B cell (primary cell): ENCODE measurements around the gene PAX3. TPM values are rescaled to one million over a fixed set of nuclear protein-coding genes. Genes with fewer than 3 reads are reported as not detected.

Experiments used
- ATAC-seq: fragments of 200-7000 bp; cut with Tn5 transposase; one replicate; pipeline ENCODE4 v1.10.0; 2021; ENCODE audit warnings: low read depth, mild to moderate bottlenecking, moderate number of reproducible peaks, moderate library complexity
- CTCF ChIA-PET: fragments of 350-600 bp; sonication (Branson Sonifier 250); formaldehyde crosslinking; loops from one replicate; lab custom pipeline; 2021; ENCODE audit warnings: antibody characterized with exemption, inconsistent platforms; lab: Charles Lee
- POLR2A ChIA-PET: fragments of 350-600 bp; sonication (Branson Sonifier 250); formaldehyde crosslinking; loops from one replicate; lab custom pipeline; 2021; ENCODE audit warnings: antibody characterized with exemption; lab: Charles Lee
- DNase-seq: peaks from one replicate; pipeline ENCODE4 v3.0.0; 2013
- H2AFZ ChIP-seq: 2 replicates; pipeline ENCODE4 v1.6.1; 2012; ENCODE audit warnings: mild to moderate bottlenecking, low read depth, low read length; ENCODE audit not compliant: insufficient read depth, poor library complexity, severe bottlenecking
- H3K27ac ChIP-seq, 2 donors: 1 replicate in 1 of 2; 2 replicates in 1 of 2; pipeline ENCODE4 v1.5.1; 2012 to 2013; ENCODE audit warnings: low read length in 2 of 2, mild to moderate bottlenecking in 2 of 2, moderate library complexity in 1 of 2
- H3K27me3 ChIP-seq, 4 experiments: fragments of 200-600 bp in 1 of 4; sonication (generic) in 1 of 4; replicated peaks in 1 of 4; 1 replicate in 2 of 4; 2 replicates in 2 of 4; pipeline versions ENCODE4 v1.6.1 to v1.7.0; 2013 to 2016; ENCODE audit warnings: low read length in 3 of 4, mild to moderate bottlenecking in 2 of 4, mixed read lengths in 1 of 4, moderate library complexity in 1 of 4; ENCODE audit not compliant: insufficient read depth in 4 of 4, control insufficient read depth in 3 of 4; ENCODE audit errors: control extremely low read depth in 1 of 4
- H3K36me3 ChIP-seq, 2 experiments: replicated peaks in 1 of 2; 1 replicate in 1 of 2; 2 replicates in 1 of 2; pipeline versions ENCODE4 v1.6.1 to v1.7.1; 2013; ENCODE audit warnings: low read length in 1 of 2; ENCODE audit not compliant: insufficient read depth in 2 of 2, control insufficient read depth in 1 of 2; ENCODE audit errors: control extremely low read depth in 1 of 2, extremely low read depth in 1 of 2
- H3K4me1 ChIP-seq, 2 donors: fragments of 200-600 bp in 1 of 2; sonication (generic) in 1 of 2; 1 replicate in 1 of 2; 2 replicates in 1 of 2; pipeline versions ENCODE4 v1.5.1 to v1.6.1; 2013 to 2017; ENCODE audit warnings: low read length in 2 of 2; ENCODE audit not compliant: control insufficient read depth in 2 of 2, insufficient read depth in 2 of 2
- H3K4me2 ChIP-seq: replicated peaks from 2 replicates; pipeline ENCODE3; 2012; ENCODE audit warnings: mild to moderate bottlenecking, low read depth, low read length; ENCODE audit not compliant: poor library complexity, severe bottlenecking
- H3K4me3 ChIP-seq, 5 experiments: fragments of 200-600 bp in 1 of 5; sonication (generic) in 1 of 5; 1 replicate in 3 of 5; 2 replicates in 2 of 5; pipeline versions ENCODE4 v1.5.1 to v1.7.0; 2011 to 2016; ENCODE audit warnings: low read length in 4 of 5, mild to moderate bottlenecking in 4 of 5, low read depth in 2 of 5, control low read depth in 1 of 5, moderate library complexity in 1 of 5; ENCODE audit not compliant: insufficient read depth in 1 of 5; ENCODE audit errors: control extremely low read depth in 1 of 5, extremely low read depth in 1 of 5
- H3K79me2 ChIP-seq: fragments of 200-600 bp; sonication (generic); one replicate; pipeline ENCODE4 v1.6.0; 2016; ENCODE audit warnings: low read length; ENCODE audit not compliant: control insufficient read depth, insufficient read depth
- H3K9ac ChIP-seq: fragments of 200-600 bp; sonication (generic); 2 replicates; pipeline ENCODE4 v1.6.1; 2017; ENCODE audit warnings: mild to moderate bottlenecking, low read length, moderate library complexity
- H3K9me3 ChIP-seq, 3 donors: one replicate each; pipeline versions ENCODE4 v1.6.1 to v1.7.1; 2013; ENCODE audit warnings: low read length in 2 of 3; ENCODE audit not compliant: control insufficient read depth in 2 of 3, insufficient read depth in 1 of 3; ENCODE audit errors: control extremely low read depth in 1 of 3
- H4K20me1 ChIP-seq: 2 replicates; pipeline ENCODE4 v1.6.0; 2012; ENCODE audit warnings: mild to moderate bottlenecking, low read length; ENCODE audit not compliant: insufficient read depth, control insufficient read depth, poor library complexity, severe bottlenecking
- H3K27ac Mint-ChIP-seq: one replicate; pipeline ENCODE4 v1.8.0; 2021; ENCODE audit warnings: mixed read lengths
- H3K27me3 Mint-ChIP-seq: one replicate; pipeline ENCODE4 v1.8.0; 2021; ENCODE audit warnings: mixed read lengths
- H3K4me1 Mint-ChIP-seq: one replicate; pipeline ENCODE4 v1.8.0; 2021; ENCODE audit warnings: mixed read lengths
- H3K4me3 Mint-ChIP-seq: one replicate; pipeline ENCODE4 v1.8.0; 2021; ENCODE audit warnings: mixed read lengths
- H3K9me3 Mint-ChIP-seq: one replicate; pipeline ENCODE4 v1.8.0; 2022; ENCODE audit warnings: mixed read lengths; ENCODE audit not compliant: insufficient read depth
- EZH2 ChIP-seq: IDR thresholded peaks from 2 replicates; pipeline ENCODE4 v1.6.1; 2012; ENCODE audit warnings: borderline replicate concordance, low read depth, mild to moderate bottlenecking, moderate library complexity, low read length; ENCODE audit not compliant: insufficient read depth, poor library complexity, severe bottlenecking
- WGBS: methylation state at CpG from one replicate; pipeline ENCODE4 v1.1.5; 2013; ENCODE audit warnings: missing lambda C conversion rate; ENCODE audit not compliant: insufficient coverage; 5-methylcytosine and 5-hydroxymethylcytosine counted together
- intact Hi-C: fragments of 100-400 bp; cut with micrococcal nuclease; formaldehyde crosslinking; loops from one replicate; pipeline ENCODE4 v1.10.0; 2022
- polyA plus RNA-seq: library from polyadenylated mRNA; depleted of rRNA; stranded (reverse); fragments of >200 nt; gene quantifications from 2 replicates; pipeline ENCODE4 v1.2.3, GENCODE V29; 2012
- total RNA-seq, 2 donors: library from RNA; stranded (reverse); fragments of 120-200 nt in 1 of 2; gene quantifications; 1 replicate in 1 of 2; 2 replicates in 1 of 2; pipeline versions ENCODE4 v1.2.3 to v1.2.4, GENCODE V29; 2013 to 2022
- TF ChIP-seq, protein P1 (sequence below): fragments of 200-600 bp; IDR thresholded peaks from one replicate; pipeline ENCODE4 v1.8.0; 2022; ENCODE audit warnings: antibody characterized with exemption, mild to moderate bottlenecking

Gene PAX3
- total and polyA plus RNA-seq, 2 donors (not counting 1 experiment from before 2014, with no cell fraction given), result not detected

DNA sequence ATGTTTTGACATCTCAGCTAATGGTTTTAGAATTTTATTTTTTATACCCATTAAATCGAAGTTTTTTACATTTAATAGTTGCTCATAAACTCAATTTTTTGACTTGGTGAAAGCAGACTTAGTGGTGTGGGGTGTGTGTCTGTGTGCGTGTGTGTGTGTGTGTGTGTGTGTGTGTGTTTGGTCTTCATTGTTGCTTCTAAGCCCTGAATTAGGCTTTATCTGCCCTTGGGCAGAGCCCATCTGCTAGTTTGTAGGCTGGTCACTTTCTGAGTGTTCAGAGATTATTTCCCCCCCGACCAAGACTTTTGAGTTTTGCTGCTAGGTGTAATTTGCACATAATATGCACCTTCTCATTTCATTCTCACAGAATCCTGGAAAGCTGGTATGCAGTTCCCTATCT, 14.3 kb downstream of the PAX3 start:
- H3K79me2 ChIP-seq, result no peaks in the 10 kb centered on the region
- Mint-ChIP-seq H3K9me3 (no peaks in the 10 kb centered on the region), H3K4me3 (no peak overlapping the region), H3K4me1 (no peaks in the 10 kb centered on the region), H3K27ac (no peak overlapping the region), H3K27me3 (peaks cover 56% of the 10 kb centered on the region)
- intact Hi-C loops, result no loop called here
- no peak overlapping the region for H3K27ac ChIP-seq
- peaks cover 2 to 4% (median 3%) of the 10 kb centered on the region in 3 donors for H3K9me3 ChIP-seq
- H3K36me3 ChIP-seq, result no peaks in the 10 kb centered on the region
- ChIA-PET CTCF (no interaction called here), POLR2A (no interaction called here)
- 83% methylated on average over 1 of the region's 3 CpGs for WGBS
- H3K4me3 ChIP-seq, result no peak overlapping the region
- no peaks in the 10 kb centered on the region for H3K4me1 ChIP-seq
- no peak overlapping the region for H2AFZ ChIP-seq
- TF ChIP-seq, protein P1, sequence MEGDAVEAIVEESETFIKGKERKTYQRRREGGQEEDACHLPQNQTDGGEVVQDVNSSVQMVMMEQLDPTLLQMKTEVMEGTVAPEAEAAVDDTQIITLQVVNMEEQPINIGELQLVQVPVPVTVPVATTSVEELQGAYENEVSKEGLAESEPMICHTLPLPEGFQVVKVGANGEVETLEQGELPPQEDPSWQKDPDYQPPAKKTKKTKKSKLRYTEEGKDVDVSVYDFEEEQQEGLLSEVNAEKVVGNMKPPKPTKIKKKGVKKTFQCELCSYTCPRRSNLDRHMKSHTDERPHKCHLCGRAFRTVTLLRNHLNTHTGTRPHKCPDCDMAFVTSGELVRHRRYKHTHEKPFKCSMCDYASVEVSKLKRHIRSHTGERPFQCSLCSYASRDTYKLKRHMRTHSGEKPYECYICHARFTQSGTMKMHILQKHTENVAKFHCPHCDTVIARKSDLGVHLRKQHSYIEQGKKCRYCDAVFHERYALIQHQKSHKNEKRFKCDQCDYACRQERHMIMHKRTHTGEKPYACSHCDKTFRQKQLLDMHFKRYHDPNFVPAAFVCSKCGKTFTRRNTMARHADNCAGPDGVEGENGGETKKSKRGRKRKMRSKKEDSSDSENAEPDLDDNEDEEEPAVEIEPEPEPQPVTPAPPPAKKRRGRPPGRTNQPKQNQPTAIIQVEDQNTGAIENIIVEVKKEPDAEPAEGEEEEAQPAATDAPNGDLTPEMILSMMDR, result no peak
- TF ChIP-seq EZH2, result no peak
- H4K20me1 ChIP-seq, result no peaks in the 10 kb centered on the region
- H3K9ac ChIP-seq, result no peak overlapping the region
- H3K4me2 ChIP-seq, result no peak overlapping the region
- no peak for DNase-seq
- ATAC-seq, result no peak
- H3K27me3 ChIP-seq, result peaks cover 0 to 38% (median 19%) of the 10 kb centered on the region in 4 experiments

DNA sequence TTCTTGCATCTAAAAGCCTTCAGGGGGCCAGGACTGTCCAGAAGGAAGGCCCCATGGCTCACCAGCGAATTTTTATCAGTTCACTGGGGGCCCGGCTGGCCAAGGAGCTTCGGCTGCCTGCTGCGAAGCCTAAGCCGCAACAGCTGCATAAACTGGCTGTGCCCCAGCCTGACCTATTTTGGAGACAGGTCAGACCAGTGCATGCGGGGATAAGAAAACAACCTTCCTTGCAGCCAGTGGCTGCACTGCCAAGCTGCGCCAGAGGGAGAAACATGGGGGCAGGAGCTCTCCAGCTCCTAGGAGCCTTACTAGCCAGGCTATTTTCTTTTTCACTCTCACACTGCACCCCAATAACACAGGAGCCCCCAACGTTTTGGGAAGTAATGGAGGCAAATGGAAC, 15.2 kb downstream of the PAX3 start:
- intact Hi-C loops, result no loop called here
- peaks cover 0 to 35% (median 12%) of the 10 kb centered on the region in 4 experiments for H3K27me3 ChIP-seq
- H3K27ac Mint-ChIP-seq, result no peak overlapping the region
- peaks cover 53% of the 10 kb centered on the region for H3K27me3 Mint-ChIP-seq
- no peak overlapping the region for H3K4me3 ChIP-seq
- no peak overlapping the region for H3K27ac ChIP-seq
- no peaks in the 10 kb centered on the region for H3K4me1 Mint-ChIP-seq
- POLR2A ChIA-PET, result no interaction called here
- H4K20me1 ChIP-seq, result no peaks in the 10 kb centered on the region
- H3K4me2 ChIP-seq, result no peak overlapping the region
- no peak for TF ChIP-seq EZH2
- TF ChIP-seq, protein P1, result no peak
- H2AFZ ChIP-seq, result no peak overlapping the region
- no peaks in the 10 kb centered on the region for H3K4me1 ChIP-seq
- peaks cover 0 to 4% (median 0%) of the 10 kb centered on the region in 3 donors for H3K9me3 ChIP-seq
- H3K4me3 Mint-ChIP-seq, result no peak overlapping the region
- CTCF ChIA-PET, result no interaction called here
- ATAC-seq, result no peak
- no peak for DNase-seq
- H3K79me2 ChIP-seq, result no peaks in the 10 kb centered on the region
- H3K36me3 ChIP-seq, result no peaks in the 10 kb centered on the region
- WGBS, result 78% methylated on average over 5 of the region's 8 CpGs
- H3K9me3 Mint-ChIP-seq, result no peaks in the 10 kb centered on the region
- no peak overlapping the region for H3K9ac ChIP-seq
